ENCODE measurements around the gene LTBP1. TPM values are rescaled to one million over a fixed set of nuclear protein-coding genes. Genes with fewer than 3 reads are reported as not detected.

Gene LTBP1
- total and polyA plus RNA-seq, 2 experiments from 2014 or later = 15.7 to 49.8 TPM

- H3K4me2 ChIP-seq = no peak overlapping the region
- ATAC-seq (peak; percentile 54), DNase-seq (ENCODE audit: low spot score) (peak; percentile 12)
- H3K4me1 ChIP-seq (ENCODE audit: insufficient read depth) = peaks cover 3% of the 10 kb centered on the region; the same call in 1 of the 2 replicates
- peaks cover 5% of the 10 kb centered on the region for H3K36me3 Mint-ChIP-seq (ENCODE audit: low read depth)
- no peak overlapping the region for H2AFZ ChIP-seq
- H3K36me3 ChIP-seq (ENCODE audit: insufficient read depth) = no peaks in the 10 kb centered on the region
- no peak overlapping the region for H3K4me3 ChIP-seq
- H3K9me2 ChIP-seq (ENCODE audit: insufficient read depth) = no peaks in the 10 kb centered on the region
- no peaks in the 10 kb centered on the region for H3F3A ChIP-seq (replicated peaks; ENCODE audit: low read depth)
- peaks cover 17% of the 10 kb centered on the region for H3K9me3 Mint-ChIP-seq
- H4K20me1 ChIP-seq (replicated peaks; ENCODE audit: insufficient read depth) = no peaks in the 10 kb centered on the region
- H3K79me2 ChIP-seq (replicated peaks; ENCODE audit: insufficient read depth) = peaks cover 14% of the 10 kb centered on the region
- no peak overlapping the region for H3K4me3 Mint-ChIP-seq
- no peak overlapping the region for H3K27ac Mint-ChIP-seq
- H3K27ac ChIP-seq (ENCODE audit: low read depth) = no peak overlapping the region
- no peaks in the 10 kb centered on the region for H3K27me3 Mint-ChIP-seq (ENCODE audit: insufficient read depth, low read depth, poor library complexity)
- no peak for TF ChIP-seq NANOG (IDR thresholded peaks at IDR 0.05; ENCODE audit: borderline replicate concordance)
- no peak for TF ChIP-seq STAT1 (IDR thresholded peaks at IDR 0.05; ENCODE audit: unreplicated experiment)
- TF ChIP-seq CREB1 (CRISPR knock-in tag; IDR thresholded peaks at IDR 0.05; ENCODE audit: low read depth) = no peak
- TF ChIP-seq EZH2phosphoT487 (IDR thresholded peaks at IDR 0.05; ENCODE audit: unreplicated experiment) = no peak
- no peak for TF ChIP-seq ZNF331 (CRISPR knock-in tag; IDR thresholded peaks at IDR 0.05; ENCODE audit: low read depth)
- no peak for TF ChIP-seq ZNF114 (CRISPR knock-in tag; IDR thresholded peaks at IDR 0.05)
- TF ChIP-seq ZNF462 (CRISPR knock-in tag; IDR thresholded peaks at IDR 0.05) = no peak
- TF ChIP-seq, protein P1, sequence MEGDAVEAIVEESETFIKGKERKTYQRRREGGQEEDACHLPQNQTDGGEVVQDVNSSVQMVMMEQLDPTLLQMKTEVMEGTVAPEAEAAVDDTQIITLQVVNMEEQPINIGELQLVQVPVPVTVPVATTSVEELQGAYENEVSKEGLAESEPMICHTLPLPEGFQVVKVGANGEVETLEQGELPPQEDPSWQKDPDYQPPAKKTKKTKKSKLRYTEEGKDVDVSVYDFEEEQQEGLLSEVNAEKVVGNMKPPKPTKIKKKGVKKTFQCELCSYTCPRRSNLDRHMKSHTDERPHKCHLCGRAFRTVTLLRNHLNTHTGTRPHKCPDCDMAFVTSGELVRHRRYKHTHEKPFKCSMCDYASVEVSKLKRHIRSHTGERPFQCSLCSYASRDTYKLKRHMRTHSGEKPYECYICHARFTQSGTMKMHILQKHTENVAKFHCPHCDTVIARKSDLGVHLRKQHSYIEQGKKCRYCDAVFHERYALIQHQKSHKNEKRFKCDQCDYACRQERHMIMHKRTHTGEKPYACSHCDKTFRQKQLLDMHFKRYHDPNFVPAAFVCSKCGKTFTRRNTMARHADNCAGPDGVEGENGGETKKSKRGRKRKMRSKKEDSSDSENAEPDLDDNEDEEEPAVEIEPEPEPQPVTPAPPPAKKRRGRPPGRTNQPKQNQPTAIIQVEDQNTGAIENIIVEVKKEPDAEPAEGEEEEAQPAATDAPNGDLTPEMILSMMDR (conservative IDR thresholded peaks at IDR 0.05; ENCODE audit: low read depth in 2 of 2) = no peak
- TF ChIP-seq, protein P2, sequence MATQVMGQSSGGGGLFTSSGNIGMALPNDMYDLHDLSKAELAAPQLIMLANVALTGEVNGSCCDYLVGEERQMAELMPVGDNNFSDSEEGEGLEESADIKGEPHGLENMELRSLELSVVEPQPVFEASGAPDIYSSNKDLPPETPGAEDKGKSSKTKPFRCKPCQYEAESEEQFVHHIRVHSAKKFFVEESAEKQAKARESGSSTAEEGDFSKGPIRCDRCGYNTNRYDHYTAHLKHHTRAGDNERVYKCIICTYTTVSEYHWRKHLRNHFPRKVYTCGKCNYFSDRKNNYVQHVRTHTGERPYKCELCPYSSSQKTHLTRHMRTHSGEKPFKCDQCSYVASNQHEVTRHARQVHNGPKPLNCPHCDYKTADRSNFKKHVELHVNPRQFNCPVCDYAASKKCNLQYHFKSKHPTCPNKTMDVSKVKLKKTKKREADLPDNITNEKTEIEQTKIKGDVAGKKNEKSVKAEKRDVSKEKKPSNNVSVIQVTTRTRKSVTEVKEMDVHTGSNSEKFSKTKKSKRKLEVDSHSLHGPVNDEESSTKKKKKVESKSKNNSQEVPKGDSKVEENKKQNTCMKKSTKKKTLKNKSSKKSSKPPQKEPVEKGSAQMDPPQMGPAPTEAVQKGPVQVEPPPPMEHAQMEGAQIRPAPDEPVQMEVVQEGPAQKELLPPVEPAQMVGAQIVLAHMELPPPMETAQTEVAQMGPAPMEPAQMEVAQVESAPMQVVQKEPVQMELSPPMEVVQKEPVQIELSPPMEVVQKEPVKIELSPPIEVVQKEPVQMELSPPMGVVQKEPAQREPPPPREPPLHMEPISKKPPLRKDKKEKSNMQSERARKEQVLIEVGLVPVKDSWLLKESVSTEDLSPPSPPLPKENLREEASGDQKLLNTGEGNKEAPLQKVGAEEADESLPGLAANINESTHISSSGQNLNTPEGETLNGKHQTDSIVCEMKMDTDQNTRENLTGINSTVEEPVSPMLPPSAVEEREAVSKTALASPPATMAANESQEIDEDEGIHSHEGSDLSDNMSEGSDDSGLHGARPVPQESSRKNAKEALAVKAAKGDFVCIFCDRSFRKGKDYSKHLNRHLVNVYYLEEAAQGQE (IDR thresholded peaks at IDR 0.05; ENCODE audit: unreplicated experiment) = no peak
- TF ChIP-seq JUNB (IDR thresholded peaks at IDR 0.05; ENCODE audit: unreplicated experiment) = no peak
- no peak for TF ChIP-seq POLR2AphosphoS5 (IDR thresholded peaks at IDR 0.05; ENCODE audit: low read depth)
- TF ChIP-seq EZH2 (IDR thresholded peaks at IDR 0.05; ENCODE audit: low read depth, unreplicated experiment) = no peak
- TF ChIP-seq, protein P3, sequence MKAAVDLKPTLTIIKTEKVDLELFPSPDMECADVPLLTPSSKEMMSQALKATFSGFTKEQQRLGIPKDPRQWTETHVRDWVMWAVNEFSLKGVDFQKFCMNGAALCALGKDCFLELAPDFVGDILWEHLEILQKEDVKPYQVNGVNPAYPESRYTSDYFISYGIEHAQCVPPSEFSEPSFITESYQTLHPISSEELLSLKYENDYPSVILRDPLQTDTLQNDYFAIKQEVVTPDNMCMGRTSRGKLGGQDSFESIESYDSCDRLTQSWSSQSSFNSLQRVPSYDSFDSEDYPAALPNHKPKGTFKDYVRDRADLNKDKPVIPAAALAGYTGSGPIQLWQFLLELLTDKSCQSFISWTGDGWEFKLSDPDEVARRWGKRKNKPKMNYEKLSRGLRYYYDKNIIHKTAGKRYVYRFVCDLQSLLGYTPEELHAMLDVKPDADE (IDR thresholded peaks at IDR 0.05) = no peak
- no peaks in the 10 kb centered on the region for H3K27me3 ChIP-seq (ENCODE audit: insufficient read depth)
- no peaks in the 10 kb centered on the region; the same call in 2 of the 3 replicates for H3K4me1 Mint-ChIP-seq
These were observed 30.5 kb downstream of the LTBP1 start for GRCh38 chr2:32977228-32977758.

All from GM23338 (cell line).